Peyer's patch (tissue), 4 donors: ENCODE measurements around the gene SMARCD3. TPM values are rescaled to one million over a fixed set of nuclear protein-coding genes. Genes with fewer than 3 reads are reported as not detected.

Source experiments
- DNase-seq, 3 donors: peaks; one replicate each; pipeline ENCODE4 v3.0.0-alpha.2; 2017 to 2019
- H3K27ac ChIP-seq, 4 donors: fragments of 200-600 bp; sonication (generic); one replicate each; pipeline ENCODE4 v1.5.1; 2016 to 2019
- H3K27me3 ChIP-seq, 2 donors: fragments of 200-600 bp; sonication (generic); one replicate each; pipeline ENCODE4 v1.5.1; 2019
- H3K36me3 ChIP-seq, 3 donors: fragments of 200-600 bp; sonication (generic); one replicate each; pipeline ENCODE4 v1.5.1; 2016 to 2019
- H3K4me1 ChIP-seq, 4 donors: fragments of 200-600 bp; sonication (generic); one replicate each; pipeline ENCODE4 v1.5.1; 2016 to 2019
- H3K4me3 ChIP-seq, 4 donors: fragments of 200-600 bp; sonication (generic); 1 replicate in 3 of 4; 2 replicates in 1 of 4; pipeline ENCODE4 v1.5.1; 2016 to 2019; ENCODE audit warnings: mild to moderate bottlenecking in 1 of 4
- H3K9me3 ChIP-seq, 4 donors: fragments of 200-600 bp; sonication (generic); one replicate each; pipeline ENCODE4 v1.5.1; 2016 to 2019; ENCODE audit warnings: mild to moderate bottlenecking in 1 of 4
- POLR2A ChIP-seq, 2 donors: fragments of 450-650 bp; IDR thresholded peaks; one replicate each; pipeline ENCODE4 v1.5.1; 2017; ENCODE audit warnings: antibody characterized with exemption in 2 of 2, mild to moderate bottlenecking in 2 of 2, moderate library complexity in 2 of 2
- total RNA-seq, 4 donors: library from RNA; depleted of rRNA; stranded (reverse); fragments of >200 nt; gene quantifications; one replicate each; pipeline ENCODE4 v1.1.0, GENCODE V29; 2016
- TF ChIP-seq, protein P1 (sequence below), 6 experiments: fragments of 450-650 bp in 4 of 6; fragments of 200-600 bp in 2 of 6; sonication (generic) in 1 of 6; IDR thresholded peaks; one replicate each; pipeline ENCODE4 v1.5.1; 2017 to 2019; ENCODE audit warnings: antibody characterized with exemption in 6 of 6, mild to moderate bottlenecking in 3 of 6, moderate library complexity in 1 of 6

The SMARCD3 gene
- total RNA-seq, 4 donors from 2014 or later, result 1.2 to 61.1 (median 18.3) TPM

DNA sequence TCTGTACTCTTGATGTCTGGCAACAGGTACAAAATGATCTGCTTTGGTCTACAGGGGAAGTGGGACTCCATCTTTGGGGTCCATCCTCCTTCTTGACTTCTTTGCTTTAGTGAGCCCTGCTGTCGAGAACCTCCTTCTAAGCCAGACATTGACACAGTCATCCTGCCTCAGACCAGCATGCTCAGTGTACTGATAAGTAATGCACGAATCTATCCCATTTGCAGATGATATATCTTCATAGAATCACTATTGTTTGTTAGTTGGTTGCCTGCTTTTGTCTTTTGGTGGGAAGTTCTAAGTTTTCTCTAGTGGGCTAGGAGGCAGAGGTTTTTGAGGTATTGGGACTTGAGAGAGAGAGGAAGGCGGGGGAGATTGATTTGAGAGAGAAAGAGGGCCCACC is 47.1 kb downstream of the SMARCD3 start:
- H3K9me3 ChIP-seq, result no peaks in the 10 kb centered on the region
- H3K4me1 ChIP-seq, result no peaks in the 10 kb centered on the region
- no peak overlapping the region for H3K27ac ChIP-seq
- H3K4me3 ChIP-seq, result no peak overlapping the region
- DNase-seq, result no peak
- no peak for TF ChIP-seq POLR2A (IDR thresholded peaks at IDR 0.05)
- TF ChIP-seq, protein P1, sequence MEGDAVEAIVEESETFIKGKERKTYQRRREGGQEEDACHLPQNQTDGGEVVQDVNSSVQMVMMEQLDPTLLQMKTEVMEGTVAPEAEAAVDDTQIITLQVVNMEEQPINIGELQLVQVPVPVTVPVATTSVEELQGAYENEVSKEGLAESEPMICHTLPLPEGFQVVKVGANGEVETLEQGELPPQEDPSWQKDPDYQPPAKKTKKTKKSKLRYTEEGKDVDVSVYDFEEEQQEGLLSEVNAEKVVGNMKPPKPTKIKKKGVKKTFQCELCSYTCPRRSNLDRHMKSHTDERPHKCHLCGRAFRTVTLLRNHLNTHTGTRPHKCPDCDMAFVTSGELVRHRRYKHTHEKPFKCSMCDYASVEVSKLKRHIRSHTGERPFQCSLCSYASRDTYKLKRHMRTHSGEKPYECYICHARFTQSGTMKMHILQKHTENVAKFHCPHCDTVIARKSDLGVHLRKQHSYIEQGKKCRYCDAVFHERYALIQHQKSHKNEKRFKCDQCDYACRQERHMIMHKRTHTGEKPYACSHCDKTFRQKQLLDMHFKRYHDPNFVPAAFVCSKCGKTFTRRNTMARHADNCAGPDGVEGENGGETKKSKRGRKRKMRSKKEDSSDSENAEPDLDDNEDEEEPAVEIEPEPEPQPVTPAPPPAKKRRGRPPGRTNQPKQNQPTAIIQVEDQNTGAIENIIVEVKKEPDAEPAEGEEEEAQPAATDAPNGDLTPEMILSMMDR (IDR thresholded peaks at IDR 0.05), result no peak
- H3K27me3 ChIP-seq, result no peaks in the 10 kb centered on the region
- H3K36me3 ChIP-seq, result no peaks in the 10 kb centered on the region

DNA sequence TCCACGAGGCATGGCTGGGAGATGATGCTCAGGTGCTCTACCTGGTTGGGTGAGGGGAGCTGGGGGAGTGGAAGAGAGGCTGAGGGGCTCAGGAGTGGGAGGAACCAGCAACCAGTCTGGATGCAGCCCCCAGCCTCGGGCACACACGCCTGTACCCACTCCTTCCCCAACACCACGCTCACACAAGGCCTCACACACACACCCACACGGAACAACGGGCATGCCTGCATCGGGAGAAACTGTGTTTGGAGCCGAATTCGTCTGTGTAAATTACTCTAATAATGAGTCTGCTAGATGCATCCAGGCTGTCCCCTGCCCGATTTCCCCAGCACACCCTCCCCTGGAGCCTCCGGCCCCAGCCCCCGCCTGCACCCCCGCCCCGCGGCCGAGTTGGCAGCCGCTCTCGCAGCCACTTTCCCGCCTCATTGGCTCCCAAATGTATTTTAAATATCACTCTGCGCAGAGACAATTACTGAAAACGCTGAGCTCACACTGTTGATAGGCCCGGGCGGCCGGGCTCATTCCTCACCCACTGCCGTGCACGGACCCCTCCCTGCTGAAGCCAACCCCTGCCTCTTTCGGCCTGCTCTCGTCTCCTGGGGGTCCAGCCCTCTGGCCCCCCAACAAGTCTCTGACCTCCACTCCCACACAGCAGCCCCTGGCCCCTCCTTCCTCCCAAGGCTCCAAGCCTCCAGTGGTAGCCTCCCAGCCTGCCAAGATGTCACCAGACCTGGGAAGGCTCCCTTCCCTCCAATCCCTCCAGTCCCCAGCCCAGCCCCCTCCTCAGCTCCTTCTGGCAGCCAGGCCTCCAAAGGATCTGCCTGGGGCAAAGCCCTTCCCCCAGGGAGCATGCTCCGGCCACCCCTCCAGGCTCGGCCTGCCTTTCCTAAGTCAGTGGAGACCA is 49.3 kb downstream of the SMARCD3 start:
- DNase-seq, result no peak
- Histone ChIP-seq H3K4me3 (no peak overlapping the region), H3K27me3 (no peaks in the 10 kb centered on the region), H3K27ac (no peak overlapping the region), H3K36me3 (no peaks in the 10 kb centered on the region), H3K9me3 (no peaks in the 10 kb centered on the region), H3K4me1 (no peaks in the 10 kb centered on the region)
- no peak for TF ChIP-seq POLR2A (IDR thresholded peaks at IDR 0.05)
- TF ChIP-seq, protein P1 (IDR thresholded peaks at IDR 0.05), result no peak

DNA sequence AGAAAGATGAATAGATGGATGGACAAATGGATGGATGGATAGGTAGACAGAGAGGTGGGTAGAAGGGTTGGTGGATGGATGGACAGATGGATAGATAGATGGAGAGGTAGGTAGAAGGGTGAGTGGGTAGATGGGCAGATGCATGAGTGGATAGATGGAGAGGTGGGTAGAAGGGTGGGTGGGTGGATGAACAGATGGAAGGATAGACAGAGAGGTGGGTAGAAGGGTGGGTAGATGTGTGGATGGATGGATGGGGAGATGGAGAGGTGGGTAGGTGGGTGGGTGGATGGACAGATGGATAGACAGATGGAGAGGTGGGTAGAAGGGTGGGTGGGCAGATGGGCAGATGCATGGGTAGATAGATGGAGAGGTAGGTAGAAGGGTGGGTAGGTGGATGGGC is 50.6 kb downstream of the SMARCD3 start:
- Histone ChIP-seq H3K4me1 (no peaks in the 10 kb centered on the region), H3K36me3 (no peaks in the 10 kb centered on the region), H3K9me3 (no peaks in the 10 kb centered on the region), H3K4me3 (no peak overlapping the region), H3K27ac (no peak overlapping the region), H3K27me3 (no peaks in the 10 kb centered on the region)
- TF ChIP-seq, protein P1 (IDR thresholded peaks at IDR 0.05), result no peak
- no peak for TF ChIP-seq POLR2A (IDR thresholded peaks at IDR 0.05)
- DNase-seq, result no peak

DNA sequence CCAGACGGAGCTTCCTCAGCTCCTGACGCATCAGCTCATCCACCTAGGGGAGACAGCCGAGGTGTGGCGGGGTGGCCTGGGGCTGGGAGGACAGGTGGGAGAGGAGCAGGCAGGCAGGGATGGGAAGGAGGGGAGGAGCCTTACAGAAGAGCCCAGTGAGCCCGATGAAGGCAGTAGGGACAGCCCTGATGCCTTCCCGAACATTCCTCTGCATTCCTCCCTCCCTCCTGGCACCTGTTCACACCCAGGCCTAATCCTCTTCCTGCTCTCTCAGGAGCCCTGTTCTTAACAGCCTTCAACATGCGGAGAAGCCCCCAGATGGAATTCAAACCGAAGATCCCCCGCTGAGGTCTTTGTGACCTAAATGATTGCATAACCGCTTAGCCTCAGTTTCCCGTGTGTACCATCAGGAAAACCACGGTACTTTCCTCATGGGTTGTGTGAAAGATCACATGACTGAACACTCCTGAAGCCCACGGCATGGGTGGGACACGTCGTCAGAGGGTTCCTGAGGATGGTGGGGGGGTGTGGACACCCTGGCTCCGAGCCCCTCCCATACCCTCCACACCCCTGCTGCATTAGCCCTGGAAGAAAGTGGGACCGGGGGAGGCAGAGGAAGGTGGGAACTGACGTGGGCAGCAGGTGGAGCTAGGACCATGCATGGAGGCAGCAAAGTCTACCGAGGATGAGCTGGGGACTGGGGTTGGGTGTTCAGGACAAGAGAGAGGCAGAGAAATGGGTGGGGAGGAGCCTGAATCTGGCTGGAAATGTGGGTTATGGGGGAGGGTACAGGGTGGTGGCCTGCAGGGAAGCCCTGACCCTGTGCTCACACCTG is 52.7 kb downstream of the SMARCD3 start:
- no peaks in the 10 kb centered on the region for H3K9me3 ChIP-seq
- H3K27ac ChIP-seq, result no peak overlapping the region
- H3K27me3 ChIP-seq, result no peaks in the 10 kb centered on the region
- TF ChIP-seq, protein P1 (IDR thresholded peaks at IDR 0.05), result no peak
- TF ChIP-seq POLR2A (IDR thresholded peaks at IDR 0.05), result no peak
- no peak overlapping the region for H3K4me3 ChIP-seq
- H3K4me1 ChIP-seq, result no peaks in the 10 kb centered on the region
- no peaks in the 10 kb centered on the region for H3K36me3 ChIP-seq
- no peak for DNase-seq

DNA sequence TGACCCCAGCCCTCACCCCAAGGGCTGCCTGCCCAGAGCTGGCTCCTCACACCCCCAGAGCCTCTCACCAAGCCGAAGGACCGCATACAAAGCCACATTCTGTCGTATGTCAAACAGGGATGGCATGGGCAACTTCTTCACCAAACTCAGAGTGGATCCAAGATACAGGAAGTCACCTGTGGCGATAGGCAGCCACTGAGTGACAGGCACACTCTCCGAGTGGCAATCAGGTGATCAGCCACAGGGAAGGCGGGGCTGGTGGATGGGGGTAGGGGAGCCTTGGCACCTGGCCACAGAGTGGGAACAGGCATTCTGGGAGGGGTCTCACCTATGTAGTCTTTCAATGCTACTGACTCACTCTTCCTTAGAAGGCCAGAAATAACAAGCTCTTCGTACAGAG is 54.3 kb downstream of the SMARCD3 start:
- no peaks in the 10 kb centered on the region for H3K36me3 ChIP-seq
- TF ChIP-seq, protein P1 (IDR thresholded peaks at IDR 0.05), result no peak
- H3K27ac ChIP-seq, result no peak overlapping the region
- DNase-seq, result no peak
- no peaks in the 10 kb centered on the region for H3K4me1 ChIP-seq
- no peaks in the 10 kb centered on the region for H3K27me3 ChIP-seq
- H3K9me3 ChIP-seq, result no peaks in the 10 kb centered on the region
- no peak overlapping the region for H3K4me3 ChIP-seq
